GM21367 (cell line): ENCODE data around the gene PPP2R5B.

Source experiments
- ATAC-seq: cut with Tn5 transposase; IDR thresholded peaks from one replicate; pipeline ENCODE4 v1.9.1; 2021; ENCODE audit not compliant: unreplicated experiment

The PPP2R5B gene

GRCh38 chr11:64888729-64889511 lies 35.6 kb upstream of the PPP2R5B start:
- ATAC-seq: no peak

DNA sequence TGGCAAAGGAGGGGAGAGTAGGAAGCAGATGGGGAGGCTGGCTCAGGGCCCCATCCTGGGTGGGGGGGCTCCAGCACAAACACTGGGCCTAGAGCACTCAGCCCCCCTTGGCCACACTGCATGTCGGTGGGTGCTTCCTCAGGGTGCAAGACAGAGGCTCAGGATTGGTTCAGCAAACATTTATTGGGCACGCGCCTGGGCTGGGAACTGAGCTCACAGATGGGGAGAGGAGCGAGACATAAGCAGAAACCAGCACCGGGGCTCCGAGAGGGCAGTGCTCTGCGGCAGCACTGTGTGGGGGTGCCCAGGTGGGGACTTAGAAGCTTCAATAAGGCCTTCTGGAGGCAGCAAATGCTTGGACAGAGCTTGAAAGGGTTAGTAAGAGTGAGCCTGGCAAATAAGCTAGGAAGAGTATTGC lies 34.0 kb upstream of the PPP2R5B start:
- no peak for ATAC-seq

DNA sequence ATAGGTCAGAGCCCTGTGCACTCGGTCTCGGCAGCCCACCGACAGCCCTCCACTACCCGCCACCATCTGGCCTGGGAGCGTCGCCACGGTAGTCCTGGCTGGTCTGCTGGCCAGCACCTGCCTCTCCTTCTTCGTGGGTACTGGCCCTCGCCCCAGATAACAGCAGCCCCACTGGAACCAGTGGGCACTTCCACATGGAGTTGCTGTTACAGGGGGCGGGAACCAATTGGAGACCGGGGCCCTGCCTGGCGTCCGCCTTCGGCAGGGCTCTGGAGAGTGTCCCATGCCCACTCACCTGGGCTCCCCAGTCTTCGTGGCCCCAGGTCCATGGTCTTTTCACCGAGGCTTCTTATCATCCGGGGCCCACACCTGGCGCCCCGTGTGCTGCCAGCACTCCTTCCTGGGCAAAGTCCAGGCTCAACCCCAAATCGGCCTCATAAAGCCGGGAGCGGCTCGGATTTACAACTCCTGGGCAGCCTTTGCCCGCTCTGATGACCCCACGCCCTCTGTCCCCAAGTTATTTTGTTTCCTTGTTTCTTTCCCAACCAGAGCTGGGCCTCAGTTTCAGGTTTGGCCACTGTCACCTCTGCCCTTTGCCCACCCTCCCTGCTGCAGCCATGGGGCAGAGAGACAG lies 33.2 kb upstream of the PPP2R5B start:
- ATAC-seq: no peak

- ATAC-seq: no peak
Observed at GRCh38 chr11:64891880-64892279, 32.6 kb upstream of the PPP2R5B start.

GRCh38 chr11:64892411-64892831 lies 32.1 kb upstream of the PPP2R5B start:
- ATAC-seq: no peak

DNA sequence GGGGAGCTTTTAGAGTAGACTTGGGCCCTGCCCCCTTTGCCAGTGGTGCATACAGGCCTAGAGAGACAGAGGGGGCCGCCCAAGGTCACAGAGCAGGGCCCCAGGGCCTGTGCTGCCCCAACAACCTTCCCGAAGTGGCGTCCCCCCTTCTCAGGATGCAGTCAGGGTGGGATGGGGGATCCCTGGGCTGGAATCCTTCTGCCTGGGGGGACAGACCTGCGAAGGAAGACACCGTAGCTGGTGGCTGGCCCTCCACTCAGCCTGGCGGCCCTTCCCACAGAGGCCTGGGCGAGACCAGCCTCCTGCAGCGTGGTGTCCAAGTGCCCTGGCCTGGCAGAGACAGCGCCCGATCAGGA lies 31.7 kb upstream of the PPP2R5B start:
- ATAC-seq: no peak

DNA sequence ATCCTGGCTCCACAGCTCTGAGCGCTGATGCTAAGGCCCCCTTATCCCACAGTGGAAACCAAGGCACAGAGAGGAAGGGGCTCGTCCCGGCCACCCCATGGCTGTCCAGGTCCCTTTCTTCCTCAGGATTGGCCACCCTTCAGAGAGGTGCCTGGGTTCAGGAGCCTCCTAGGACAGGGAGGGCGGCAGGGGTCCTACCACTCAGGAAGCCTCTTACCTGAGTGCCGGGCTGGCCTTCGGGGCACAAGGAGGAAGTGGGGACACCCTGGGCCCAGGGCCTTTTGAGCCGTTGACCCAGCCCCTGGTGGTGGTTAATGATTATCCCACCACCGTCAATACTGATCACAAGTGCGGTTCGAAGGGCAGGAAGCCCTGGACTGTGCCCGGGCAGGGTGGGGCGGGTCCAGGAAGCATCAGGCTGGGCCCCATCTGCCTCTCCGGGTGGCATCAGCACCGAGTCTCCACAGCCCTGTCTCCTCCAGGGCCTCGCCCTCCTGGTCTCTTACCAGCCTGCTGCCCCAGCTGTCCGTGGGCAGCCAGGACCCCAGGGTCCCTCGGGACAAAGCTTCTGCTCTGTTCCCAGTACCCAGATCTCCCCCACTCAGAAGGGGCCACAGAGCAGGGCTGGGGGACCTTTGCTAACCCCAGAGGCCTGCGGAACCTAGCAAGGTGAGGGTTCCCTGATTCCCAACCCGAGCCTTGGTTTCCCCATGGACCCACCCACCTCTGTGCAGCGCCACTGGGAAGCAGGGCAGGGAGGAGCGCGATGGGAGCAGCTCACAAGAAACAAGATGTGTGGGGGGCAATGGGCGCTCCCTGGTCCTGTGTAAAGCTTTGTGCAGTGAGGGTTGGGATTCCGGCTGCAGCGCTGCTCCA lies 31.1 kb upstream of the PPP2R5B start:
- ATAC-seq: no peak

- no peak for ATAC-seq
Observed at GRCh38 chr11:64894070-64894811, 30.2 kb upstream of the PPP2R5B start.

DNA sequence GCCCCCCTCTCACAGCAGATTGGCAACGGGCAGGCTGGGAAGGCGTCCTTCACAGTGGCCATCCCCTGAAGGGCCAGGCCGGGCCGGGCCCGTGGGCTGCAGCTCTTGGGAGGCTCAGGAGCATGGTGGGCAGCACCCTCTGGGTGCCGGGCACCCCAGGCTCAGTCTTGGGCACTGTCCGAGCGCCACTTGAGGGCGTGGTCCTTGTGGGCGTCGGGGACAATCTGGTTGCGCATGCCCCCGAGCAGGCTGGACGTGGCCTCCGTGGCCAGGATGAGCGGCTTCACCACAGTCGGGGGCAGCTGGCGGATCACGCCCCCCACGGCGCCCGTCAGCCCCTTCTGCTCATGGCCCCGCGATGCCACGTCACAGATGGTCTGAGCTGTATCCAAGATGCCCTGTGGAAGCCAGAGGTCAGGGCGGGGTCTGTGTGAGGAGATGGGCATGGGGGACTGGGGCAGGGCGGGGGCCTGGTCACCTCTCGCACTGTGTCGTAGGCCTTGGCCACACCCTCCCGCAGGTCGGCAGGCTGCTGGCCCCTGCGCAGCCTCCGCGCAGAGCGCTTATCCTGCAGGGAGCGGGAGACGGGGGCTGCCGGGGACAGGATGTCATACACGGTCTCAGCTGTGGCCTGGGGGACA lies 29.6 kb upstream of the PPP2R5B start:
- no peak for ATAC-seq

DNA sequence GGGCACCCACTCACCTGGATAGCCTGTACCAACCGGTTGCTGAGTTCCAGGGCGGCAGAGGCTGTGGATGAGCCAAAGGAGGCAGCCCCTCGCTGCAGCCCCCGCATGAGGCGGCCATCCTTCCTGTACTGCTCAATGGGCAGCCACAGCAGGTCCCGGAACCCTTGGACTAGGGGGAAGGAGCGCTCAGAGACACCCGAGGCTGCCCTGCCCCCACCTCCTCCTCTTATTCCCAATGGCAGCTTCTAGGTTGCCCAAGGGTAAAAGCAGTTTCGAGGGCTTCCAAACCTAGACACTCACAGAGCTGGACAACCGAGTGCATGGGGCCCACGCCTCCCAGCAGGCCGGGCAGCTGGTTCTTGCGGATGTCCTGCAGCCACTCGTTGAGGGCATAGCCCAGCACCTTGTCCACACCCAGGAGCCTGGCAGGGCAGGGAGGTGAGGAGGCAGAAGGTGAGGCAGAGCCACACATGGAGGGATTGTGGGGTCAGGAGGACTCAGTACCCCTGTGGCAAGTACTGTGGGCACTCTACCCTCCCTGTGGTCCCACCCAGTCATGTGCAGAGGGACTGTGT lies 28.0 kb upstream of the PPP2R5B start:
- ATAC-seq: no peak

DNA sequence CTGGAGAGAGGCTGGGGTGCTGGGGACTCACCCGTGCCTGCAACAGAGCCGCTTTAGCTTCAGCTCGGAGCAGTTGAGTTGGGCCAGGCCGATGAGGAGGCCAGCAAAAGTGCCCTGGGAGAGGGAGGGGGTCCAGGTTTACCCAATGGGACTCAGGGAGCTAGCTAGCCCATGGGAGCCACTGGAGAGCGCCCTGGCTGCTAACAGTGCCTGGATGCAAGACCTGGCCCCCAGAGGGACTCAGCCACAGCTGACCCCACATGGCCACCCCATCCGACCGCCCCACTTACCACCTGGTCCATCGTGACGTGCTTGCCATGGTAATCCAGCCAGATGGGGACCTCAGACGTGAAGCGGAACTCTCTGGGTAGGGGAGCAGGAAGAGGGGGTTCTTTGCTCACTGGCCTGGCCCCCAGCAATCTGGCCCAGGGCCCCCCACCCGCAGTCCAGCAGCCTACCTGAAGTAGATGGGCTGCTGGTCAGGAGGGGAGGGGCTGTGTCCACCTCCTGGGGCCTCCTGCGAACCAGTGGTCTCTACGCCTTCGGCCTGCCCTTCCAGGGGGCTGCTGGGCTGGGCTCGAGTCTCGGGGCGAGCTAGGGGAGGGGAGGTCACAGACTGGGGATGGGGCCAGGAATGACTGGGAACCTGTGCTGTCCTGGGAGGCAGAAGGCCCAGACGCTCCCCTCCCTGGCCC lies 27.0 kb upstream of the PPP2R5B start:
- no peak for ATAC-seq

- no peak for ATAC-seq
Observed at GRCh38 chr11:64898076-64898445, 26.4 kb upstream of the PPP2R5B start.

- no peak for ATAC-seq
Observed at GRCh38 chr11:64898541-64898940, 25.9 kb upstream of the PPP2R5B start.

DNA sequence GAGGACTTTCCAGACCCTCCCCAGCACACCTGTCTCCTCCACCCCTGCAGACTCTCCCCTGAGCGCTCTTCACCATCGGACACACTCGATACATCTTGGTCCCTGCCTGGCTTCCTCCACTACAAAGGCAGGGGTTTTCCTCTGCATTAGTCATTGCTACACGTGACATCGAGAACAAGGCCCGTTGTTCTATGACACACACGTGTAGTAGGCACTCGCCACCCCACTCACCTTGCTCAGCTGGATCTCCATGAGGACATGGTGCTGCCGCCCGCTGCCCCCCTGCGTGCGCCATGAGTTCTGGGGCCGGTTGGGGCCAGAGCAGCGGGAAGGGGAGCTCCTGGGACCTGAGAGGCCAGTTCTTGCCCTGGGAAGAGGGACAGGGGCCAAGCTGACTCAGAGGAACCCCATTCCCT lies 24.2 kb upstream of the PPP2R5B start:
- no peak for ATAC-seq

DNA sequence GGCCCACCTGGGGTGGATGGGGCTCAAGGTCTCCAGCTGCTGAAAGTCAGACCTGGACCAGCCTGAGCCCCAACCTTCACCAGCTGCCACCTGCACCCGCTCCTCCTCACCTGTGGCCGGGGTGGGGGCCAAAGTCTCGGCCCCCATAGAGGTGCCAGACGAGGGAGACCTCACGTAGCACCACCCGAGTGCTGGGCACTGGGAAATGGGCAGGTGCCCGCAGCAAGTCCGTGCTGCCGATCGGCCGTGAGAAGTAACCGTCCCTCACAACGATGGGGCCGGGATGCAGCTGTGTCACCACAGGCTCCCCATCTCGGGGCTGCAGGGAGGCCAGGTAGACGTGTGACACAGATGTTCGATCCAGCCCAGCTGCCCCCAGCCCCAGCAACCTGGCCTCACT lies 23.7 kb upstream of the PPP2R5B start:
- no peak for ATAC-seq

- ATAC-seq: no peak
Observed at GRCh38 chr11:64902102-64902900, 22.2 kb upstream of the PPP2R5B start.

DNA sequence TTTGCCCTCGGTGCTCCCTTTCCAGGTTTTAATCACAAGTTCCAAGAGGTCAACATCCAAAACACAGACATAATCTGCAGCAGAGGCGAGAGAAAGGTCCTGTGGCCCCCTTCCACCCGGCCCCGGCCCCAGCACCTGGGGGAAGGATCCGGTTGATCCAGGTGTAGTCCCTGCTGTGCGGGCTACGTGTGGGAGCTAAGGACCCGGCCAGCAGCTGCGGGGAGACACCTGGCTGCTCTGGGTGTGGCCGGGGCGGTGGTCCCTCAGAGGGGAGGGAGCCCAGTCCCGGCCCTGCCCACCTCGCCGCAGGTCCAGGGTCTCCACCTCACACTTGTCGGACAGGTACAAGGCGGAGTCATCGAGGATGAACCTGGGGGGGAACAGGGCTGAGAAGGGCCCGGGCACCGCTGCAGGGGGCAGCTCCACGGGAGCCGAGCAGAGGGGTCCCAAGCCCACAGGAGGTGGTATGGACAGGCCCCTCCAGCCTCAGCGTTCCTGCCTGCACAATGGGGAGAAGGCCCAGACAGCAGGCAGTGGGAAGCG lies 21.1 kb upstream of the PPP2R5B start:
- ATAC-seq: no peak

- no peak for ATAC-seq
Observed at GRCh38 chr11:64905516-64906313, 18.8 kb upstream of the PPP2R5B start.
